A673 (cell line): ENCODE measurements around the gene ARRB1. TPM values are rescaled to one million over a fixed set of nuclear protein-coding genes. Genes with fewer than 3 reads are reported as not detected.

Experiments
- BruUV-seq: library from RNA; stranded (reverse); fragments of 400-500 nt; replicated peaks from 2 replicates; lab custom pipeline; 2021; lab: Mats Ljungman, UMichigan
- CTCF ChIA-PET: fragments of 300-600 bp; sonication (Branson Sonifier 250); formaldehyde crosslinking; loops from one replicate; lab custom pipeline; 2022; ENCODE audit warnings: antibody characterized with exemption; lab: Charles Lee
- POLR2A ChIA-PET: fragments of 300-600 bp; sonication (Branson Sonifier 250); formaldehyde crosslinking; loops from one replicate; lab custom pipeline; 2022; ENCODE audit warnings: antibody characterized with exemption; ENCODE audit not compliant: low non-redundant PET; lab: Charles Lee
- DNase-seq: peaks from one replicate; pipeline ENCODE4 v3.0.0-alpha.2; 2015; ENCODE audit warnings: low spot score
- H3K27ac ChIP-seq: fragments of 200-600 bp; sonication (generic); 2 replicates; pipeline ENCODE4 v1.5.1; 2016; ENCODE audit warnings: mixed run types, low read depth, mild to moderate bottlenecking, mixed read lengths, antibody characterized with exemption, low read length; ENCODE audit not compliant: poor library complexity, severe bottlenecking
- H3K27me3 ChIP-seq: fragments of 200-600 bp; sonication (generic); replicated peaks from 2 replicates; pipeline ENCODE4 v1.6.1; 2017; ENCODE audit warnings: mixed run types, low read depth, mild to moderate bottlenecking, mixed read lengths, antibody characterized with exemption, low read length; ENCODE audit not compliant: insufficient read depth, poor library complexity
- H3K36me3 ChIP-seq: fragments of 200-600 bp; sonication (generic); 2 replicates; pipeline ENCODE4 v1.6.1; 2016; ENCODE audit warnings: mixed run types, mild to moderate bottlenecking, mixed read lengths, antibody characterized with exemption, low read length; ENCODE audit not compliant: insufficient read depth, poor library complexity, severe bottlenecking
- H3K4me1 ChIP-seq: fragments of 200-600 bp; sonication (generic); 2 replicates; pipeline ENCODE4 v1.6.1; 2017; ENCODE audit warnings: mixed run types, mild to moderate bottlenecking, mixed read lengths, antibody characterized with exemption, low read length; ENCODE audit not compliant: insufficient read depth, poor library complexity, severe bottlenecking
- H3K4me3 ChIP-seq: fragments of 200-600 bp; sonication (generic); 2 replicates; pipeline ENCODE4 v1.5.1; 2016; ENCODE audit warnings: low read depth, mixed run types, mild to moderate bottlenecking, mixed read lengths, low read length; ENCODE audit not compliant: poor library complexity, severe bottlenecking
- H3K9me3 ChIP-seq: fragments of 200-600 bp; sonication (generic); 2 replicates; pipeline ENCODE4 v1.6.1; 2016; ENCODE audit warnings: mixed run types, low read depth, mild to moderate bottlenecking, mixed read lengths, antibody characterized with exemption, low read length; ENCODE audit not compliant: poor library complexity, severe bottlenecking
- CTCF ChIP-seq: fragments of 300-800, 200-600 bp; sonication (generic); conservative IDR thresholded peaks from 2 replicates; pipeline ENCODE4 v1.5.1; 2017; ENCODE audit warnings: low read depth, mild to moderate bottlenecking, antibody characterized with exemption, low read length, moderate library complexity, mixed read lengths
- EZH2 ChIP-seq: fragments of 200-600 bp; sonication (generic); IDR thresholded peaks from 2 replicates; pipeline ENCODE4 v1.6.1; 2017; ENCODE audit warnings: borderline replicate concordance, low read depth, mild to moderate bottlenecking, mixed read lengths, antibody characterized with exemption, low read length; ENCODE audit not compliant: poor library complexity, severe bottlenecking
- intact Hi-C: fragments of 100-400 bp; cut with micrococcal nuclease; formaldehyde crosslinking; loops from one replicate; pipeline ENCODE4 v1.10.0; 2022; ENCODE audit not compliant: unreplicated experiment
- total RNA-seq: library from RNA; stranded (reverse); gene quantifications from 2 replicates; pipeline ENCODE4 v1.2.3, GENCODE V29; 2021

The ARRB1 gene
- total RNA-seq, 1 experiment from 2014 or later: 37.8 TPM

- intact Hi-C loops: loop anchor here (2.0 kb wide), 1 partner anchor 96 kb away; no protein-coding TSS in a partner anchor
- H3K27ac ChIP-seq: no peak within 1 kb of the TSS
- DNase-seq: peak; percentile 63
- no TSS peak for BruUV-seq
- no peaks in the 10 kb centered on the region for H3K4me1 ChIP-seq
- no peaks in the 10 kb centered on the region for H3K9me3 ChIP-seq
- no peaks in the 10 kb centered on the region for H3K36me3 ChIP-seq
- H3K4me3 ChIP-seq: peak within 1 kb of the TSS; percentile 49
- H3K27me3 ChIP-seq: peaks cover 43% of the 10 kb centered on the region
- CTCF ChIA-PET: interaction anchor here (0.6 to 2.7 kb wide), 9 partner anchors 8 to 218 kb away, joined by 3 to 19 read pairs (median 3); no protein-coding TSS in a partner anchor
- POLR2A ChIA-PET: no interaction called here
- peak; percentile 34 for TF ChIP-seq EZH2
- no peak for TF ChIP-seq CTCF
Measured at GRCh38 chr11:75240311-75241035, 111.0 kb downstream of the ARRB1 start, which contains the start of gene TPBGL. Gene TPBGL, plus strand, starts transcription at chr11:75240774. Its CDS starts 276 bp downstream, at chr11:75241050.

GRCh38 chr11:75239531-75240290 is 111.8 kb downstream of the ARRB1 start:
- TF ChIP-seq EZH2 (no peak), CTCF (no peak)

GRCh38 chr11:75238595-75239440 is 112.6 kb downstream of the ARRB1 start:
- no peaks in the 10 kb centered on the region for H3K4me1 ChIP-seq
- BruUV-seq: no TSS peak
- CTCF ChIA-PET: interaction anchor here (1.0 kb wide), 1 partner anchor 10 kb away, joined by 5 read pairs; no protein-coding TSS in a partner anchor
- DNase-seq: no peak
- no peak overlapping the region for H3K4me3 ChIP-seq
- H3K27ac ChIP-seq: no peak overlapping the region
- TF ChIP-seq EZH2 (no peak), CTCF (no peak)
- POLR2A ChIA-PET: no interaction called here
- H3K9me3 ChIP-seq: no peaks in the 10 kb centered on the region
- peaks cover 32% of the 10 kb centered on the region for H3K27me3 ChIP-seq
- no peaks in the 10 kb centered on the region for H3K36me3 ChIP-seq
- intact Hi-C loops: no loop called here

More at GRCh38 chr11:75239531-75240290, 111.8 kb downstream of the ARRB1 start:
- H3K27ac ChIP-seq: no peak overlapping the region
- H3K4me1 ChIP-seq: no peaks in the 10 kb centered on the region
- ChIA-PET POLR2A (no interaction called here), CTCF (interaction anchor here (0.6 to 2.7 kb wide), 5 partner anchors 9 to 217 kb away, joined by 3 to 13 read pairs (median 3); no protein-coding TSS in a partner anchor)
- no peaks in the 10 kb centered on the region for H3K36me3 ChIP-seq
- no peak for DNase-seq
- no peak overlapping the region for H3K4me3 ChIP-seq
- no peaks in the 10 kb centered on the region for H3K9me3 ChIP-seq
- no TSS peak for BruUV-seq
- H3K27me3 ChIP-seq: peaks cover 41% of the 10 kb centered on the region
- intact Hi-C loops: loop anchor here (2.0 kb wide), 1 partner anchor 95 kb away; no protein-coding TSS in a partner anchor
